Thoracic aorta (tissue), 2 donors: Measurements from ENCODE around the gene COLEC11. TPM values are rescaled to one million over a fixed set of nuclear protein-coding genes. Genes with fewer than 3 reads are reported as not detected.

Experiments used
- ATAC-seq: fragments of 150-250 bp; one replicate; pipeline ENCODE4 v1.8.0; 2017; ENCODE audit warnings: low read depth; ENCODE audit not compliant: insufficient number of reproducible peaks, low FRiP score
- DNase-seq: peaks from one replicate; pipeline ENCODE4 v3.0.0-alpha.2; 2020; ENCODE audit warnings: low spot score
- H3K27ac ChIP-seq, 2 donors: fragments of 200-600 bp; sonication (generic); 1 replicate in 1 of 2; 2 replicates in 1 of 2; pipeline ENCODE4 v1.5.1; 2016; ENCODE audit warnings: mild to moderate bottlenecking in 2 of 2, moderate library complexity in 2 of 2
- H3K27me3 ChIP-seq: fragments of 200-600 bp; sonication (generic); replicated peaks from 2 replicates; pipeline ENCODE4 v1.6.0; 2016; ENCODE audit warnings: mild to moderate bottlenecking; ENCODE audit not compliant: insufficient read depth
- H3K36me3 ChIP-seq: fragments of 200-600 bp; sonication (generic); one replicate; pipeline ENCODE4 v1.5.1; 2016
- H3K4me1 ChIP-seq, 2 donors: fragments of 200-600 bp; sonication (generic); 1 replicate in 1 of 2; 2 replicates in 1 of 2; pipeline versions ENCODE4 v1.5.1 to v1.6.0; 2016; ENCODE audit warnings: low read depth in 2 of 2, mild to moderate bottlenecking in 1 of 2; ENCODE audit not compliant: control insufficient read depth in 1 of 2
- H3K4me3 ChIP-seq: fragments of 200-600 bp; sonication (generic); 2 replicates; pipeline ENCODE4 v1.5.1; 2016; ENCODE audit warnings: mild to moderate bottlenecking
- H3K9me3 ChIP-seq: fragments of 200-600 bp; sonication (generic); 2 replicates; pipeline ENCODE4 v1.5.1; 2016
- total RNA-seq, 2 donors: library from RNA; depleted of rRNA; stranded (reverse); fragments of >200 nt; gene quantifications; one replicate each; pipeline versions ENCODE4 v1.1.0 to v1.2.3, GENCODE V29; 2016
- TF ChIP-seq, protein P1 (sequence below): fragments of 200-600 bp; sonication (generic); IDR thresholded peaks from one replicate; pipeline ENCODE4 v1.5.1; 2019; ENCODE audit warnings: antibody characterized with exemption

The COLEC11 gene
- total RNA-seq, 2 donors from 2014 or later: 9.4 to 22.5 TPM

DNA sequence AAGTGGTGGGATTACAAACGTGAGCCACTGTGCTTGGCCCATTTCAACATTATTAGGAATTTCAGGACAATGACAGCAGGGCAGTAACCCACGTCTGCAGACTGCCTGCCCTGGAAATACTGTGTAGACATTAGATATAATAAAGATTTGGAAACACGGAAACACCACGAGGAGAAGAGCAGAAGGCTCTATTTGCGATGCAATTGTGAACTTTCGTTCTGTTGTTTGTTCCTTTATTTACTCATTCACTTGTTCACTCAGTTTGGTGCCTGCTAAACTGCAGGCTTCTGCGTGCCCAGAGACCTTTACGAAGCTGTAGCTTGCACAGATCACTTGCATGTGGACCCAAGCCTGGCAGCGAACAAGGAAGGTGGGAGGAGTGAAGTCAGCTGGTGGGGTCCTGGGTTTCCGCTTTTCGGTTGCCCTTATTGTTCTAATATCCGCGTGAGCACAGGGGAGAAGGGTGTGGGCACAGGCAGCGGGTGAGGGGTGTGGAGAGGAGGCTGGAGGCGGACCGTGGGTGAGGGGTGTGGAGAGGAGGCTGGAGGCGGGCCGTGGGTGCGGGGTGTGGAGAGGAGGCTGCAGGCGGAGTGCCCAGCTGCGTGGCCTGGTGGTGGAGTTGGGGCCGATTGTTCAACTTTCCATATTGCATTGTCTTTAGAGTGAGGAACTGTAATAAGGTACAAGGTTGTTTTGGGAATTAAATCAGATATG, 3.4 kb downstream of the COLEC11 start:
- Histone ChIP-seq H3K27ac (no peak overlapping the region), H3K36me3 (no peaks in the 10 kb centered on the region), H3K9me3 (no peaks in the 10 kb centered on the region), H3K4me1 (no peaks in the 10 kb centered on the region), H3K4me3 (no peak overlapping the region), H3K27me3 (no peaks in the 10 kb centered on the region)
- ATAC-seq (no peak), DNase-seq (no peak)
- TF ChIP-seq, protein P1, sequence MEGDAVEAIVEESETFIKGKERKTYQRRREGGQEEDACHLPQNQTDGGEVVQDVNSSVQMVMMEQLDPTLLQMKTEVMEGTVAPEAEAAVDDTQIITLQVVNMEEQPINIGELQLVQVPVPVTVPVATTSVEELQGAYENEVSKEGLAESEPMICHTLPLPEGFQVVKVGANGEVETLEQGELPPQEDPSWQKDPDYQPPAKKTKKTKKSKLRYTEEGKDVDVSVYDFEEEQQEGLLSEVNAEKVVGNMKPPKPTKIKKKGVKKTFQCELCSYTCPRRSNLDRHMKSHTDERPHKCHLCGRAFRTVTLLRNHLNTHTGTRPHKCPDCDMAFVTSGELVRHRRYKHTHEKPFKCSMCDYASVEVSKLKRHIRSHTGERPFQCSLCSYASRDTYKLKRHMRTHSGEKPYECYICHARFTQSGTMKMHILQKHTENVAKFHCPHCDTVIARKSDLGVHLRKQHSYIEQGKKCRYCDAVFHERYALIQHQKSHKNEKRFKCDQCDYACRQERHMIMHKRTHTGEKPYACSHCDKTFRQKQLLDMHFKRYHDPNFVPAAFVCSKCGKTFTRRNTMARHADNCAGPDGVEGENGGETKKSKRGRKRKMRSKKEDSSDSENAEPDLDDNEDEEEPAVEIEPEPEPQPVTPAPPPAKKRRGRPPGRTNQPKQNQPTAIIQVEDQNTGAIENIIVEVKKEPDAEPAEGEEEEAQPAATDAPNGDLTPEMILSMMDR: no peak

DNA sequence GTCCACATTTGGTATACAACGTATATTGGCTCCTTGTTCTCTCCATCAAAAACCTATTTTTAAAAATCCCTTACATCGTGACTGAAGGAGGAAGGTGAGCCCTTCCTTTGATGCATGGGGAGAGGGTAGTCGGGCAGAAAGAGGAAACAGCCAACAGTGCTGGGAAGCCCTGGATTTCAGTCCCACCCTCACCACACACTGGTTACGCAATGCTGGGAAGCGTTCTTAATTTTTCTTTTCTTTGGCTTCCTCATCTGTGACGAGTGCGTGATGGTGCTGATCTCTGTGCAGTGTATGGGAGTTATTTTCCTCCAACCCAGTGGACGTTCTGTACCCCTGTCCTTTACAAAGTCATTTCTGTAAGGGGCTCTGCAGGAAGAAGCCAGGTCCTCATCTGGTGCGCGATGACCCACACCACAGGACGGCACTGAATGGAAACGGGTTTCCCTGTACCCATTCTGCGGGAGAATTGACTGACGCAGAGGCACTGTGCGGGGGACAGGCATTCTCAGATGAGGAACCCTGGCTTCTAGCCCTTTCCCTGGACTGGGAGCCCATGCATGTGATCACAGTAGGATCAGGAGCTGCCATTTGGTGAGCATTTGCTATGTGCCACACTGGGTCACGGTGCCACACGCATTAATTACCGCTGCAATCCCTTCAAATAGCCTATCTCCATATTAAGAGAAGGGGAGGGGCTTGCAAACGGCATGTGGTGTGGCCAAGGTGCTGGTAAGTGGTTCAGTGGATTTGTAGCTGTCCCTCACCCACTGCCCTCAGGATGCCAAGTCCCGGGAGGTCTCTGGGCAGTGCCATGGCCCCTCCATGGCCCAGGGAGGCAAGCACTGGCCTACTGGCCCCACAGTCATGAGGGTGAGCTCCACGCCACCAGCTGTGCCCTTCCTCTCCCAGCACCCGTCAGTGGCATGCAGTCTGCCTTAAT, 4.3 kb downstream of the COLEC11 start:
- DNase-seq (no peak), ATAC-seq (no peak)
- Histone ChIP-seq H3K27me3 (no peaks in the 10 kb centered on the region), H3K36me3 (no peaks in the 10 kb centered on the region), H3K4me3 (no peak overlapping the region), H3K27ac (no peak overlapping the region), H3K9me3 (no peaks in the 10 kb centered on the region), H3K4me1 (no peaks in the 10 kb centered on the region)
- TF ChIP-seq, protein P1: no peak

DNA sequence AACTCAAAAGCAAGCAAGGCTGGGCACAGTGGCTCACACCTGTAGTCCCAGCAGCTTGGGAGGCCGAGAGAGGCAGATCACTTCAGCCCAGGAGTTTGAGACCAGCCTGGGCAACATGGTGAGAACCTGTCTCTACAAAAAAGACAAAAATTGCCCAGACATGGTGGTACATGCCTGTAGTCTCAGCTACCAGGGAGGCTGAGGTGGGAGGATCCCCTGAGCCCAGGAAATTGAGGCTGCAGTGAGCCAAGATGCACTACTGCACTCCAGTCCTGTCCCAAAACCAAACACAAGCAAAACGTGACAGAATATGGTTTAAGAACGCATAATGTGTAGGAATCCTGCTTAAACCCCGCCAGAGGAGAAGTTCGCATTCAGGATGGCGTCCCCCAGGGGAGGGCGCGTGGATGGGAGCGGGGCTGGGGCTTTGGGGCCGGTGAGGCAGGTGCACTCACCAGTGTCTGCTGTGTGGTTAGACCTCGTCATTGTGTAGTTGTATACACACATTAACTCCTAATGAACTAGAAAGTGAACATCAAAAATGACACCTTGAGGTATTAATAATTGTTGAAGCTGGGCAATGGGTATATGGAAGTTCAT, 5.4 kb downstream of the COLEC11 start:
- ATAC-seq (no peak), DNase-seq (no peak)
- no peaks in the 10 kb centered on the region for H3K4me1 ChIP-seq
- H3K9me3 ChIP-seq: no peaks in the 10 kb centered on the region
- no peak overlapping the region for H3K27ac ChIP-seq
- TF ChIP-seq, protein P1: no peak
- no peak overlapping the region for H3K4me3 ChIP-seq
- H3K27me3 ChIP-seq: no peaks in the 10 kb centered on the region
- H3K36me3 ChIP-seq: no peaks in the 10 kb centered on the region

DNA sequence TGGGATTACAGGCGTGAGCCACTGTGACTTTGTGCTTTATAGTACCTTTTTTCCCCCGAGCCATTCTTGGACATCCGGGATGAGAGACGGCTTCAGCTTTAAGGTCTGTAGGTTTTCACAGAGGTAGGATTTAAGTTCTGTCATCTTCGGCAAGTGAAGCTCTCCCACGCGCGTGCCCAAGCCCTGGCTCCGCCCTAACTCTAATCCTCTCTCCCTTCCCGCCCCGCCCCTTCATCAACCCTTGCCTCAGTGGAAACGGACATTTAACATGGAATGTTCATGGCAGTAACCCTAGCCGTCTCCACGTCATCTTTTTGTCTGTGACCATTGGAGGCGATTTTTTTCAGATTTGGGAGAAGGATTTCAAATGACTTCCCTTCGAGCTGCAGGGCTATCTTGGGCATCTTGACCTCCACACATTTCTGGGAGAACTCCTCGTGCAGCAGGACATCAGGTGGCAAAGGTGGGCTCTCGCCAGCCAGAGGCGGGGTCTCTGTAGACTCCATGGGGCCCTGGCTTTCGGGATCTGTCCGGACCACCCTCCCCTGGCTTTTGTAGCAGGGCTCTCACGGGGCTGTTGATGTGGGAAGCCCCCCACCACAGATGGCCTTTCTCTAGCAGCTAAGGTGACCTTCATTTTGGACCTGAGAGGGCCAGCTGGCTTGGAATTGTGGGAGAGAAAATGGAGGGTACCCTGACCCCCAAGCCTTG, 6.8 kb downstream of the COLEC11 start:
- Histone ChIP-seq H3K9me3 (no peaks in the 10 kb centered on the region), H3K4me1 (no peaks in the 10 kb centered on the region), H3K27me3 (no peaks in the 10 kb centered on the region), H3K4me3 (no peak overlapping the region), H3K27ac (no peak overlapping the region), H3K36me3 (no peaks in the 10 kb centered on the region)
- TF ChIP-seq, protein P1: no peak
- ATAC-seq (no peak), DNase-seq (no peak)
